Ovary (tissue), 9 donors: ENCODE measurements around the gene FAAH. TPM values are rescaled to one million over a fixed set of nuclear protein-coding genes. Genes with fewer than 3 reads are reported as not detected.

Experiments used
- DNase-seq, 5 donors: peaks; one replicate each; pipeline ENCODE4 v3.0.0-alpha.2; 2019 to 2020
- H3K27ac ChIP-seq, 2 donors: fragments of 200-600 bp; one replicate each; pipeline versions ENCODE4 v1.5.1 to v1.8.0; 2019 to 2022
- H3K27me3 ChIP-seq: fragments of 200-600 bp; one replicate; pipeline ENCODE4 v1.8.0; 2022
- H3K36me3 ChIP-seq: fragments of 200-600 bp; sonication (generic); one replicate; pipeline ENCODE4 v1.5.1; 2019
- H3K4me1 ChIP-seq: one replicate; pipeline ENCODE4 v1.8.1; 2013; ENCODE audit warnings: mild to moderate bottlenecking, moderate library complexity; ENCODE audit not compliant: insufficient read depth
- H3K4me3 ChIP-seq: fragments of 200-600 bp; sonication (generic); one replicate; pipeline ENCODE4 v1.5.1; 2017
- H3K9me3 ChIP-seq, 2 donors: fragments of 200-600 bp in 1 of 2; sonication (generic) in 1 of 2; one replicate each; pipeline versions ENCODE4 v1.5.1 to v1.8.1; 2013 to 2019; ENCODE audit warnings: mild to moderate bottlenecking in 1 of 2, moderate library complexity in 1 of 2
- EP300 ChIP-seq: sonication (generic); formaldehyde crosslinking; IDR thresholded peaks from one replicate; pipeline ENCODE4 v1.6.1; 2017; ENCODE audit warnings: antibody characterized with exemption
- POLR2A ChIP-seq: fragments of 450-650 bp; IDR thresholded peaks from one replicate; pipeline ENCODE4 v1.6.1; 2017; ENCODE audit warnings: antibody characterized with exemption, mild to moderate bottlenecking, moderate library complexity
- WGBS, 3 donors: extraction: QIAGEN DNeasy Blood & Tissue Kit in 1 of 3; methylation state at CpG; one replicate each; pipeline versions ENCODE4 v1.1.5 to v1.1.7; 2013 to 2017; 5-methylcytosine and 5-hydroxymethylcytosine counted together
- intact Hi-C, 4 donors: fragments of 100-400 bp; cut with DNase I; formaldehyde crosslinking; loops; one replicate each; pipeline versions ENCODE4 v1.11.0 to v1.15.1; 2022 to 2023
- polyA plus RNA-seq, 2 donors: library from polyadenylated mRNA; stranded (reverse); fragments of 200-250 nt in 1 of 2; fragments of 350-450 nt in 1 of 2; fragmentation: Illumina TruSeq in 1 of 2; extraction: RNeasy Lipid Tissue Mini Kit (QIAGEN cat#74804) in 1 of 2; gene quantifications; one replicate each; pipeline ENCODE4 v1.2.3, GENCODE V29; 2013 to 2014
- total RNA-seq, 7 donors: library from RNA; depleted of rRNA in 2 of 7; stranded (reverse); fragments of >200 nt in 2 of 7; fragmentation: NEBNext Ultra II Directional in 3 of 7; extraction: Animal tissue kit (Norgen Biotek cat#: 25700) in 3 of 7; gene quantifications; one replicate each; pipeline versions ENCODE4 v1.1.0 to v1.2.4, GENCODE V29; 2016 to 2023
- TF ChIP-seq, protein P1 (sequence below), 3 donors: fragments of 450-650 bp in 2 of 3; fragments of 200-600 bp in 1 of 3; IDR thresholded peaks; one replicate each; pipeline versions ENCODE4 v1.5.1 to v1.8.0; 2016 to 2022; ENCODE audit warnings: antibody characterized with exemption in 3 of 3, mild to moderate bottlenecking in 1 of 3
- donor health status: DM: no; HTN: no; CAD: no; lungs with moderate emphysema.
- donor health status: DM: no; HTN: no; CAD: no.
- donor health status: Bipolar disorder and iron deficiency.
- donor health status: DM: yes; HTN: yes; CAD: no.
- donor health status: DM: no; HTN: no; CAD: no.
- donor health status: DM: yes; HTN: yes; CAD: no.

FAAH gene
- total and polyA plus RNA-seq, 9 donors: 1.3 to 32.7 (median 8.4) TPM

- no peak for DNase-seq
- no peaks in the 10 kb centered on the region for H3K4me1 ChIP-seq
- no peak overlapping the region for H3K27ac ChIP-seq
- intact Hi-C loops: no loop called here
- no peak overlapping the region for H3K4me3 ChIP-seq
- H3K9me3 ChIP-seq: no peaks in the 10 kb centered on the region
- no peaks in the 10 kb centered on the region for H3K27me3 ChIP-seq
- H3K36me3 ChIP-seq: no peaks in the 10 kb centered on the region
- TF ChIP-seq POLR2A (no peak), EP300 (no peak)
- TF ChIP-seq, protein P1, sequence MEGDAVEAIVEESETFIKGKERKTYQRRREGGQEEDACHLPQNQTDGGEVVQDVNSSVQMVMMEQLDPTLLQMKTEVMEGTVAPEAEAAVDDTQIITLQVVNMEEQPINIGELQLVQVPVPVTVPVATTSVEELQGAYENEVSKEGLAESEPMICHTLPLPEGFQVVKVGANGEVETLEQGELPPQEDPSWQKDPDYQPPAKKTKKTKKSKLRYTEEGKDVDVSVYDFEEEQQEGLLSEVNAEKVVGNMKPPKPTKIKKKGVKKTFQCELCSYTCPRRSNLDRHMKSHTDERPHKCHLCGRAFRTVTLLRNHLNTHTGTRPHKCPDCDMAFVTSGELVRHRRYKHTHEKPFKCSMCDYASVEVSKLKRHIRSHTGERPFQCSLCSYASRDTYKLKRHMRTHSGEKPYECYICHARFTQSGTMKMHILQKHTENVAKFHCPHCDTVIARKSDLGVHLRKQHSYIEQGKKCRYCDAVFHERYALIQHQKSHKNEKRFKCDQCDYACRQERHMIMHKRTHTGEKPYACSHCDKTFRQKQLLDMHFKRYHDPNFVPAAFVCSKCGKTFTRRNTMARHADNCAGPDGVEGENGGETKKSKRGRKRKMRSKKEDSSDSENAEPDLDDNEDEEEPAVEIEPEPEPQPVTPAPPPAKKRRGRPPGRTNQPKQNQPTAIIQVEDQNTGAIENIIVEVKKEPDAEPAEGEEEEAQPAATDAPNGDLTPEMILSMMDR (IDR thresholded peaks at IDR 0.05): no peak
- WGBS, 3 donors: 61 to 71% (median 62%) methylated on average over 11 of the region's 11 CpGs
These were observed 67.1 kb downstream of the FAAH start for GRCh38 chr1:46461017-46461808.

DNA sequence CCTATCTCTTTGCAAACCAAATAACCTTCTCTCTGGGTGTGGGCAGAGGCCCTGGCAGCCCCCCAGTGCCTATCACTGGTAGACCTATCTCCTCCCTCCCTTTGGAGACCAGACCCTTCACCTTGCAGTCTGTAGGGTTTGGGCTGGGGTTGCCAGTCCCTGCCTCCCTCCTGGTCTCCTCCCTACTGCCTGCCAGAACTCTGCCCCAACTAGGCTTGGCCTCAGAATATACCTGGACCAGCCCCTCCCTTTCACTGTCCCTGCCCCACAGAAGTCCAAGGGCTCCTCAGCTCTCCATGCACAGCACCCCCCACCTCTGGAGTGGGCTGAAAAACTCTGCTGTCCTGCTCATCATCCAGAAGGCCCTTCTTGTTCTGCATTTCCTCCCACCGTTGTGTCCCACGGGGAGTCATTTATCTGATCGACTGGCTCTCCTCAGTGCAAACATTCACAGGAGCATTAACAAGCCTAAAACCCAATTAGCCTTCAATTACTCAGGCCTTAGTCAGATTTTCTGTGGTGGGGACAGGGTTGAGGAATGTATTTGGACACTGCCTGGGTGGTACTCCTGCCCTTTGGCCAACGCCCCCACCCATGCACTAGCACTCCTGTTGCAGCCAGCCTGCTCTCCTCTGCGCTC lies 67.8 kb downstream of the FAAH start:
- no peak for DNase-seq
- Histone ChIP-seq H3K4me1 (peaks cover 2% of the 10 kb centered on the region), H3K4me3 (no peak overlapping the region), H3K27me3 (no peaks in the 10 kb centered on the region), H3K9me3 (no peaks in the 10 kb centered on the region), H3K36me3 (no peaks in the 10 kb centered on the region), H3K27ac (no peak overlapping the region)
- TF ChIP-seq, protein P1 (IDR thresholded peaks at IDR 0.05): no peak
- TF ChIP-seq POLR2A: no peak
- no peak for TF ChIP-seq EP300
- intact Hi-C loops: no loop called here
- 33 to 37% (median 35%) methylated on average over 5 of the region's 5 CpGs for WGBS, 3 donors

Other genes with a start within 250 kb of the FAAH start
- gene TSPAN1, start 219.2 kb upstream of the FAAH start, total RNA-seq: 10 to 100 TPM in 1 of 7 donors, 1 to 10 TPM in 4, under 1 TPM in 2; 0.18 to 26.9 (median 3.1) TPM
- gene TSPAN1, start 219.2 kb upstream of the FAAH start, polyA plus RNA-seq: 1 to 10 TPM in 1 of 2 donors, under 1 TPM in 1; 0.65 to 2.8 TPM
- not detected for gene P3R3URF, start 217.8 kb upstream of the FAAH start, total RNA-seq
- gene P3R3URF, start 217.8 kb upstream of the FAAH start, polyA plus RNA-seq: not detected
- 10 to 100 TPM; 19.1 to 49.2 (median 40.2) TPM for gene POMGNT1, start 195.9 kb upstream of the FAAH start, total RNA-seq
- 10 to 100 TPM; 27.6 to 42.1 TPM for gene POMGNT1, start 195.9 kb upstream of the FAAH start, polyA plus RNA-seq
- 10 to 100 TPM in 3 of 7 donors, 1 to 10 TPM in 4; 4.5 to 15.4 (median 9.9) TPM for gene LURAP1, start 191.0 kb upstream of the FAAH start, total RNA-seq
- gene LURAP1, start 191.0 kb upstream of the FAAH start, polyA plus RNA-seq: 1 to 10 TPM; 3.7 to 6.1 TPM
- gene RAD54L, start 146.6 kb upstream of the FAAH start, total RNA-seq: 1 to 10 TPM in 2 of 7 donors, under 1 TPM in 4, not detected in 1; 0.28 to 1.4 (median 0.82) TPM
- under 1 TPM; 0.50 to 0.63 TPM for gene RAD54L, start 146.6 kb upstream of the FAAH start, polyA plus RNA-seq
- gene LRRC41, start 90.7 kb upstream of the FAAH start, total RNA-seq: 10 to 100 TPM; 54.8 to 99.8 (median 74.1) TPM
- gene LRRC41, start 90.7 kb upstream of the FAAH start, polyA plus RNA-seq: 10 to 100 TPM; 37.5 to 49.5 TPM
- gene UQCRH, start 90.6 kb upstream of the FAAH start, total RNA-seq: 100 to 1,000 TPM; 140 to 453 (median 189) TPM
- 100 to 1,000 TPM; 272 to 359 TPM for gene UQCRH, start 90.6 kb upstream of the FAAH start, polyA plus RNA-seq
- gene NSUN4, start 53.5 kb upstream of the FAAH start, total RNA-seq: 10 to 100 TPM; 15.9 to 35.2 (median 19.1) TPM
- gene NSUN4, start 53.5 kb upstream of the FAAH start, polyA plus RNA-seq: 10 to 100 TPM; 12.2 to 16.7 TPM
- gene DMBX1, start 95.5 kb downstream of the FAAH start, total RNA-seq: not detected
- gene DMBX1, start 95.5 kb downstream of the FAAH start, polyA plus RNA-seq: not detected
- gene KNCN, start 157.3 kb downstream of the FAAH start, total RNA-seq: under 1 TPM in 1 of 7 donors, not detected in 6; 0.08 TPM
- gene KNCN, start 157.3 kb downstream of the FAAH start, polyA plus RNA-seq: not detected
- gene MKNK1, start 210.0 kb downstream of the FAAH start, total RNA-seq: 10 to 100 TPM; 21.0 to 39.3 (median 24.9) TPM
- 10 to 100 TPM; 21.9 to 34.0 TPM for gene MKNK1, start 210.0 kb downstream of the FAAH start, polyA plus RNA-seq
- gene MOB3C, start 222.5 kb downstream of the FAAH start, total RNA-seq: 10 to 100 TPM; 10.1 to 25.3 (median 19.3) TPM
- 10 to 100 TPM; 13.2 to 29.2 TPM for gene MOB3C, start 222.5 kb downstream of the FAAH start, polyA plus RNA-seq